Mucosa of descending colon (tissue), 3 donors: Measurements from ENCODE around the gene PROM1. TPM values are rescaled to one million over a fixed set of nuclear protein-coding genes. Genes with fewer than 3 reads are reported as not detected.

Source experiments
- ATAC-seq: fragments of 200-7000 bp; cut with Tn5 transposase; one replicate; pipeline ENCODE4 v1.9.1; 2020; ENCODE audit warnings: mild to moderate bottlenecking, moderate library complexity
- DNase-seq, 3 donors: peaks; one replicate each; pipeline ENCODE4 v3.0.0-alpha.2; 2020
- H3K36me3 ChIP-seq: fragments of 200-600 bp; one replicate; pipeline ENCODE4 v1.8.0; 2021; ENCODE audit warnings: low read depth, mild to moderate bottlenecking
- H3K4me1 ChIP-seq: fragments of 200-600 bp; one replicate; pipeline ENCODE4 v1.8.0; 2021; ENCODE audit warnings: low read depth, mild to moderate bottlenecking
- H3K4me3 ChIP-seq: fragments of 200-600 bp; one replicate; pipeline ENCODE4 v1.8.0; 2021; ENCODE audit warnings: mild to moderate bottlenecking
- H3K9me3 ChIP-seq: fragments of 200-600 bp; one replicate; pipeline ENCODE4 v1.8.0; 2021; ENCODE audit warnings: mild to moderate bottlenecking
- CTCF ChIP-seq: fragments of 200-600 bp; IDR thresholded peaks from one replicate; pipeline ENCODE4 v1.8.0; 2022; ENCODE audit warnings: antibody characterized with exemption, mild to moderate bottlenecking
- intact Hi-C, 2 donors: fragments of 100-400 bp; cut with DNase I in 1 of 2; cut with micrococcal nuclease in 1 of 2; formaldehyde crosslinking; loops; one replicate each; pipeline versions ENCODE4 v1.11.0 to v1.11.1; 2022; cut with DNase I, micrococcal nuclease
- total RNA-seq, 3 donors: library from RNA; stranded (reverse); fragmentation: NEBNext Ultra II Directional in 2 of 3; extraction: Animal tissue kit (Norgen Biotek cat#: 25700) in 2 of 3; gene quantifications; one replicate each; pipeline versions ENCODE4 v1.2.1 to v1.2.4, GENCODE V29; 2021 to 2023
- donor health status: DM: no; HTN: no; CAD: no; lungs with moderate emphysema.
- donor health status: DM: no; HTN: no; CAD: no.
- donor health status: DM: no; HTN: yes; CAD: no.

PROM1 gene
- total RNA-seq, 3 donors from 2014 or later: 52.0 to 136 (median 69.6) TPM

GRCh38 chr4:16032396-16032770, 51.4 kb downstream of the PROM1 start:
- intact Hi-C loops: no loop called here
- Histone ChIP-seq H3K9me3 (no peaks in the 10 kb centered on the region), H3K36me3 (peaks cover 6% of the 10 kb centered on the region), H3K4me1 (no peaks in the 10 kb centered on the region), H3K4me3 (no peak overlapping the region)
- DNase-seq: no peak
- ATAC-seq: no peak
- no peak for TF ChIP-seq CTCF

- ATAC-seq: no peak
- no peak for TF ChIP-seq CTCF
- no peaks in the 10 kb centered on the region for H3K4me1 ChIP-seq
These were observed 52.1 kb downstream of the PROM1 start for GRCh38 chr4:16031546-16032395.

GRCh38 chr4:16029886-16030285, 53.9 kb downstream of the PROM1 start:
- ATAC-seq (no peak), DNase-seq (no peak)
- no peak overlapping the region for H3K4me3 ChIP-seq

More at GRCh38 chr4:16031546-16032395, 52.1 kb downstream of the PROM1 start:
- Histone ChIP-seq H3K36me3 (peaks cover 6% of the 10 kb centered on the region), H3K4me3 (no peak overlapping the region), H3K9me3 (no peaks in the 10 kb centered on the region)
- intact Hi-C loops: no loop called here
- no peak for DNase-seq

GRCh38 chr4:16029262-16029661, 54.6 kb downstream of the PROM1 start:
- no peak overlapping the region for H3K4me3 ChIP-seq
- H3K9me3 ChIP-seq: no peaks in the 10 kb centered on the region
- no peak for DNase-seq
- H3K36me3 ChIP-seq: peaks cover 6% of the 10 kb centered on the region
- H3K4me1 ChIP-seq: peaks cover 3% of the 10 kb centered on the region
- no peak for TF ChIP-seq CTCF
- no peak for ATAC-seq
- intact Hi-C loops: loop anchor here in 1 of 2 donors (10.0 kb wide), 2 partner anchors 176 to 236 kb away; no protein-coding TSS in a partner anchor

More at GRCh38 chr4:16029886-16030285, 53.9 kb downstream of the PROM1 start:
- no peak for TF ChIP-seq CTCF
- intact Hi-C loops: loop anchor here in 1 of 2 donors (10.0 kb wide), 2 partner anchors 175 to 235 kb away; no protein-coding TSS in a partner anchor
- Histone ChIP-seq H3K9me3 (no peaks in the 10 kb centered on the region), H3K36me3 (peaks cover 6% of the 10 kb centered on the region), H3K4me1 (peaks cover 3% of the 10 kb centered on the region)

GRCh38 chr4:16027626-16028025, 56.2 kb downstream of the PROM1 start:
- no peak for DNase-seq
- peaks cover 6% of the 10 kb centered on the region for H3K36me3 ChIP-seq
- intact Hi-C loops: loop anchor here in 1 of 2 donors (10.0 kb wide), 2 partner anchors 177 to 237 kb away; no protein-coding TSS in a partner anchor
- H3K4me1 ChIP-seq: peaks cover 3% of the 10 kb centered on the region
- TF ChIP-seq CTCF: no peak
- H3K4me3 ChIP-seq: no peak overlapping the region
- ATAC-seq: no peak
- no peaks in the 10 kb centered on the region for H3K9me3 ChIP-seq
